ENCODE data around the gene ROR1.

ROR1 gene

DNA sequence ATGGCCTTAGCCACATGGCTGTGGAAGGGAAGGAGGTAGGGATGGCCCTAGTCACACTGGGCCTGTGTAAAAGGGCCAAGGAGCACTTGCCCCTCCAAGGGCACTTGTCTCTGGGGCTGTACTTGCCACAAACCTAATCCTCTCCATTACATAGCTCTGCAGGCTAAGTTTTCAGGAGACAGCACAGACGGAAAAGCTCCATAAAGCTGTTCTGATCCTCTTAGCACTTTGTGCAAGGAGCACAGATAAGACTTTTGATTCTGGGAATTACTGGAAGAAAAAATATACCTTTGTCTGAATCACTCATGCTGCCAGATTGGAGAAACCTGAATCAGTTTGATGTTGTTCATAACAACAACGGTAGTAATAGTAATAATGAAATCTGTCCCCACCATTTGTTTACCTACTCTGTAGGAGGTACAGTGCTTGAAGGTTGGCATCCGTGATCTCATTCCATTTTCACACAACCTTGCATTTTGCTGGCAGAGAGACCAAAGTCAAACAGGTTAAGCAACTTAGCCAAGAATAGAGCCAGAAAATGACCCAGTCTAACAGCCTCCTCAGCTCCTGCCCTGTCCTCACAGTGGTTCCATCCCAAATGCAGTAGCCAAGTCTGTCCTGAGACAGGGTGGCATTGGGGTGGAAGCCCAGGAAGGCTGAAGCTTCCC is 207.1 kb downstream of the ROR1 start:
- no peak for DNase-seq (ENCODE audit: low read depth)

DNA sequence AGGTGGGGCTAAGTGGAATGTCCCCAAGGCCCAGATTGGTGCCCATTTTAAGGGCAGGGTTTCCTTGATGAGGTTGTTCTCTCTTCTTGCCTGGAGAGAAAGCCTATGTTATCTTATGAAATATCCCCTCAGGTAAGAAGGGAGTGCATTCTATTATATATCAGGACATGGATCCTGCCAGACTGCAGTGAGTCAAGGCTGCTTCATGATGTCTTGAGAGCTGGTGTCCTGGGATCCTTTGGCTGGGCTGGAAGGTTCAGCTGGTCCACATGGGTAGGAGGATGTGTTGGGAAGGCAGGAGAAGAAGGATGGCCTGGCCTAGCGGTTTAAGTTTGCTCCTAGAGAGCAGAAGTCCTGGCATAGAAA is 207.6 kb downstream of the ROR1 start:
- DNase-seq (ENCODE audit: low read depth), result no peak

DNA sequence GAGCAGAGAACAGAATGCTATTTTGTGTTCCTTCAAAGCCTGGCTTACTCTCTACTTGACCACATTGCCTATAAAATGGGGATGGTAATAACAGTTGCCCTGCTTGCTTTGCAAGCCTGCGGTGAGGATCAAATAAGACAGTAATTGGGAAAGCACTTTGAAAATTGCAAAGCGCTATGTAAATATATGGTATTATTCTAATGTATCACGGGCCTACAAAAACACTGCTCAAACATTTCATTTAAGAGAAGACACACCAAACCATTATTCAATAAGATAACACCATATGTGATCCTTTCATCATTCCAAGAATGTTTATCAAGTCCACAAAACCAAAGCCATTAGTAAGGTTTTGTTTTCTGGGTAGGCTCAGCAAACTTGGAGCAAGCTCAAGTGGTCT is 208.4 kb downstream of the ROR1 start:
- no peak for DNase-seq (ENCODE audit: low read depth)

DNA sequence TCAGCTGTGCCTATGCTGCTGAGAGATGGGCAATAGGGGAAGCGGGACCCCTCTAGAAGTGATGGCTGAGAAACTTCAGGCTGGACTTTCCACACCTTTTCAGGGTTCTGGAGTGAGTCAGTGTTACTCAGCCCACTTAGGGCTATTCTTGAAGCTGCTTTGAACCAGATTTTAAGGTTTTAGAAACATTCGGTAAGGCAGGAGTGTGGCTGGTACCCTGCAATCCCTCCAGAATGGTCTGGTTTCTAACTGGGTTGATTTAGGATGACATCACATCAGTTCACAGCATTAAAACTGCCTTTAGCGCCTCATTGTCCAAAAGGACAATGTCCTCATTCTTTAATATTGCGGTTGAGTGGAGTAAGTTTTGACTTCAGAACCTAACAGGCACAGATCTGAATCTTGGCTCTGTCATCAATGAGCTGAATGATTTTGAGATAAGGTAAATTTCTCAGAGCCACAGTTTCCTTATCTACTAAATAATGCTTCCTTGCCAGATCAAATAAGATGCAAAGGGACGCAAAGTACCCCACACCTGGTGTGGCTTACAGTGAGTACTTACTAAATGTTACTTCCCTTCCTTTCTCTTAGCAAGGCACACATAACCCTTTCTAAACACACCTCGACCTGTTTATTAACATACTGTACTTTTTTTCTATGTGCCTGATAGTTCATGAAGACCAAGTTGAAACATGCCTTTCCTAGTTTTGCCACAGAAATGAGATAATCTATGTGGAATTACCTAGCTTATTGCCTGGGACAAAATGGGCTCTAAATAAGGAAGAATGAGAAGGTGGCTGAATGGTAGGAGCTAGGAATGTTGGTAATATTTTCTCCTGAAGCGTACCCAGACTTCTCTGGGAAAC is 209.8 kb downstream of the ROR1 start:
- no peak for DNase-seq (ENCODE audit: low read depth)

DNA sequence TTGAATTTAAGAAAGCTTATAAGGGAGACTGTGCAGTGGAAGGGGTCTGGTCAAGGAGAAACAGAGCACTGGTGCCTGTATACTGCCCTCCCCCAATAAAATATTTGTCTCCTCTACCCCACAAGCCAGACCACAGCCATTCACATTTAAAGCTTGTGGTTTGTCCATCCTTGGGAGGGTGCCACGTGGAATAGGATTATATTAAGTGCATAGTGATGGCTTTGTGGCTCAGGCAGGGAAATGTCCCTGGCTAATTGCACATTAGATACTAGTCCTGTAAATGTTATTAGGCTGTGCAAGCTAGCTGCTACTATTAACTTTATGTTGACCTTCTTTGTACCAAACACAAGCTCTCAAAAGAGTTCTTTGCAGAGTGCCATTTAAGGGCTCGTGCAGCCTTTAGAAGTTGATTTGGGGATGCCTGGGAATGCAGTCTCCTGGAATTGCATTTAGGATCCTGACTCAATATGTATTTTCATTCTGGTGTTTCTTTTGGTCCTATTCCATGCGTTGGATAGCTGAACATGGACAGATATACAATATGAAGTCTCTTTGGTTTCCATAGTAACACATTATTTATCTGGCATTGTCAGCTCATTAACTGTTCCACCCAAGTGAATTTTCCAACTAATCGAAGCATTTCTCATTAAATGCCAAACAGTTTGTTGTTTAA is 210.6 kb downstream of the ROR1 start:
- DNase-seq (ENCODE audit: low read depth), result no peak

DNA sequence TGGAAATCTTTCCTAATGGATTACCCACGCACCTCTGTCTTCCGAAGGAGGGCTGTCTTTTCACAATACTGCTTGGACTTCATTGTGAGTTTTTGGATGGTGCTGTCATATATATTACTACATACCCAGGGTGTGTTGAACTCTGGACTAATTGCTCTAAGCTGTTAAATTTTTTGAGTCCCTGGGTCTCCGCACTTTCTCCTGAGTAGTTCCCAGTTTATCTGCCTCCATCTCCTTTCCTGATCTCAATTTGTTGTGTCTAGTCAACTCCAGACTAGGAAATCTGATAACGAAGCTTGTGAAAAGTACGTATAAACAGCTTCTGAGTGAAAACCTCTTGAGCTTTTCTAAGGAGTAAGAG is 211.1 kb downstream of the ROR1 start:
- DNase-seq (ENCODE audit: low read depth), result no peak

DNA sequence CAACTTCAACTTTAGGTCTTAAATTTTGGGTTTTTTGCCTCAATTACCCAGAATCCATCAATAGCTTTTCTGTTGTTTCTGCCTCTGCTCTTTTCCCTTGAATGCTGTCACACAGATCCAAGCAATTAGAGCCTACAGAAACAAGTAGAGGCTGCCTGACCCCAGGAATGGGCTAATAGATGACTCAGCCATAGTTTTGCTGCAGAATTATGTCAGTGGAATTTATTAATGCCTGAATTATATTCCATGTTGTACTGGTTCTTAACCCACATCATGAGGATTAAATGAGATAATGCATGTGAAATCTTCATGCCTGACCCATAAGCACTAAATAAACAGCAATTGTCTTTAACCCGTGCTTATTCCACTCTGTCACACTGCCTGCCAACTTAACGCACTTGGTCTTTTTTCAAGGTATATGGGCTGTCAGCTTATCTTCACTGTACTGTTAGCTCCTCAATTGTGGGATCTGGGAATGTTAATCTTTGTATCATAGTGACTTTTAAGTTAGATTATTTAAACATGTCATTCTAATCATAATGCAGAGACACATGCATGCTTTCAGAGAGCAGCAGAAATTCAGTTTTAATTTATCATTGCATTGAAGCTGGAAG is 213.3 kb downstream of the ROR1 start:
- no peak for DNase-seq (ENCODE audit: low read depth)

DNA sequence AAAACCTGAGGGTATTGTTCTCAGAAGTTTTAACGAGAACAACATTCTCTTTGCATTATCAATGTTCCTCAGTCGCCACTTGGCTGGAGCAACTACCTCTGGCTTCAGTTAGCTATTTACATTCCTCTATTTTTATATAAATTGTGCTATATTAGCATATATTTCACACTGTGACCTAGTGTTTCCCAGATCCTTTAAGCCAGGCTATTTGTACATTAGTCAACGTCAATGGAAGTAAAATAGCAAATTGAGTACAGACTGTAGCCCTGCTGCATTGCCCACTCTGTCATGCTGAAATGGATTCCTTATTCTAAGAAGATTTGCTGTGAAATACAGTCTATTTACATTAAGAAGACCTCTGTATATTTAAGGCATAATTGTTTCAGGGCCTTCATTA is 213.8 kb downstream of the ROR1 start:
- no peak for DNase-seq (ENCODE audit: low read depth)

DNA sequence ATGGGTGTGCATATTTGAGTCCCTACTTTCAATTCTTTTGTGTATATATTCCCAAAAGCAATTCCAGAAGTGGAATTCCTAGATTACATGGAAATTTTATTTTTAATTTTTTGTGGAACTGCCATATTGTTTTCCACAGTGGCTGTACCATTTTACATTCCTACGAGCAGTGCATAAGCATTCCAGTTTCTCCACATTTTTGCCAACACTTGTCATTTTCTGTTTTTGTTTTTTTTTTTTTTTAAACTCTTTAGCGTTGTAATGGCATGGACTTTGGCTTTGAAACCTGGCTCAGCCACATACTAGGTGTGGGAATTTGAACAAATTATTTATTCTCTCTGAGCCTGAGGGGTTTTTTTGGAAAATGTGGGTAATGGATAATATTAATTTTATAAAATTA is 215.1 kb downstream of the ROR1 start:
- no peak for DNase-seq (ENCODE audit: low read depth)

DNA sequence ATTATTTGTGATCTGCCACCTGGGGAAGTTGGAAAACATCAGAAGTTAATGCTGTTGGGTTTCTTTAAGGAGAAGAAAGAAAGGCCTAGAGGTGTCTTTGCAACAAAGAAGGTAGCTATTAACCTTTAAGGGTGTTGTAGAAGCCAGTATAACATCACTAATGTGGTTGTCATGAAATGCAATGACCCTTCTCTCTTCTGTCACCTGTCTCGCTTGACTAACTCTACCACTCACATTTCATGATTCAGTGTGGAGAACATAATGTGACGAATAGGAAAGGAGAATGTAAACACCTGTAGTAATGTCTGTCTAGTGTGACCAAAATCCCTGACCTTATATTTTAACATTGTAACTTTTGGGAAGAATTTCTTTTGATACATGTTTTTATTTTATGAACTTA is 217.9 kb downstream of the ROR1 start:
- DNase-seq (ENCODE audit: low read depth), result no peak

DNA sequence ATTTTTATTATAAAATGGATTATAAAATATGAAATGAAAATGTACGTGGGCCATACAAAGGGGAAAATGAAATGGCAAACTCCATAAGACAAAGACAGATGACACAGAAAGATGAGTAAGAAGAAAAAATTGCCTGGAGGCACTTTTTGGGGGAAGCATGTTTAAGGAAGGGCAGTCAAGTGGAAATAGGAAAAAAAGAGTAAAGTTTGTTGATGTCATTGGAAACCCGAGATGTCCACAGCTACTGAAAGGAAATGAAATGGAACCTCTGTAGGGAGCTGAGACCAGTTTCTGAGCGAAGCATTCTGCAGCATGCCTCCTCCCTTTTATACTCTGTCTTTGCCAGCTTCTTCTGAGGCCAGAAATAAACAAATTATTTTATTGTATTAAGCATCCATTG is 226.2 kb downstream of the ROR1 start:
- no peak for DNase-seq (ENCODE audit: low read depth)

DNA sequence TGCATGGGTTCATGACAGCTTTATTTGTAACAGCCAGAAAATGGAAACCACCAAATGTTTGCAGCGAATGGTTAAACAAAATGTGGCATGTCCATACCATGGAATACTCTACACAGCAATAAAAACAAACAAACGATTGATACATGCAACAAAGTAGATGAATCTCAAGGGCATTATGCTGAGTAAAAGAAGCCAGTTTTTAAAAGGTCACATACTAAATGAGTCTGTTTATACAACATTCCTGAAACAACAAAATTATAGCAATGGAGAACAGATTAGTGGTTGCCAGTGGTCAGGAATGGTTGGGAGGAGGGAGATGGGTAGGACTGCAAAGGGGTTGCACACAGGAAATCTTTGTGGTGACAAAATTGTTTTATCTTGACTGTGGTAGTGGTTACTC is 227.2 kb downstream of the ROR1 start:
- DNase-seq (ENCODE audit: low read depth), result no peak

DNA sequence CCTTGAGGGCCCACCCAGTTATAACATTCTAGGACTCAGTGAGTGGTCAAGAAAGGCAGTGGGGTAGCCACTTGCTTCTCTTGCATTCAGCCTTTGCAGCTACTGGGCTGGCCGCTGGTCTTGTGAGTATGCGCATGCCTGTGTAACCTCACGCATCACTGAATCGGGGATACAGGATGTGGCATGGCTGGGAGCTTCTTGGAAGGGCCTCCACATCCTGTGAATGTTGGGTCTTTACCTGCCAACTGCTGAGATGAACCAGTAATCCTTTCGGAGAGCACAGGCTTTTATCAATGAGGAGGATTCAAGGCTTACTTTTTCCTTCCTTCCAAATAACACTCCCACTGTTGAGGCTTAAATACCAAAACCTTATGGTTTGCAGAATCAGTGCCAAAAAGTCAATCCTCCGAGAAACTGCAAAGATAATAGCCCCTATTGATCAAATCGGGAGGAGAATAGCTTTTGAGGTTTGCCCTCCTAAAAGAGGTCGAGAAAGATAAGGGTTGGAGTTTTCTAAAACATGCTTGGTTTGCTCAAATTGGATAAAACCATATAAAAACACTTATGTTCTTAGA is 230.7 kb downstream of the ROR1 start:
- no peak for DNase-seq (ENCODE audit: low read depth)

DNA sequence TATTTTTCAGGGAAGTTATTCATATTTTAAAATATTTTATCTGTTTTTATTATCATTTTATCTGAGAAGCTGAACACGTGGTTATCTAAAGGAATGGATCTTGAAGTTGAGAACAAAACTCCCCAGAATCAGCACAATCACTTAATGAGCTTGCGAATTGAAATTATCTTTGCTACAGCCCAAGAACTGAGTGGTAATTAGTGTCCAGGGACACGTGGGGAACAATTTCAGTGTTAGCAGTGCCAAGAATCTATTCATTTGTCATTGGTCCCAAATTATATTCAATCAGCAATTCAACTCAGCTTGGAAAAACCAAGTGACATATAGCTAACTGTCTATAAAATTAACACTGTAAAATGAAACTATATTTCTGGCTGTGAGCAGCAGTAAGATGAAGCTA is 232.0 kb downstream of the ROR1 start:
- DNase-seq (ENCODE audit: low read depth), result no peak

DNA sequence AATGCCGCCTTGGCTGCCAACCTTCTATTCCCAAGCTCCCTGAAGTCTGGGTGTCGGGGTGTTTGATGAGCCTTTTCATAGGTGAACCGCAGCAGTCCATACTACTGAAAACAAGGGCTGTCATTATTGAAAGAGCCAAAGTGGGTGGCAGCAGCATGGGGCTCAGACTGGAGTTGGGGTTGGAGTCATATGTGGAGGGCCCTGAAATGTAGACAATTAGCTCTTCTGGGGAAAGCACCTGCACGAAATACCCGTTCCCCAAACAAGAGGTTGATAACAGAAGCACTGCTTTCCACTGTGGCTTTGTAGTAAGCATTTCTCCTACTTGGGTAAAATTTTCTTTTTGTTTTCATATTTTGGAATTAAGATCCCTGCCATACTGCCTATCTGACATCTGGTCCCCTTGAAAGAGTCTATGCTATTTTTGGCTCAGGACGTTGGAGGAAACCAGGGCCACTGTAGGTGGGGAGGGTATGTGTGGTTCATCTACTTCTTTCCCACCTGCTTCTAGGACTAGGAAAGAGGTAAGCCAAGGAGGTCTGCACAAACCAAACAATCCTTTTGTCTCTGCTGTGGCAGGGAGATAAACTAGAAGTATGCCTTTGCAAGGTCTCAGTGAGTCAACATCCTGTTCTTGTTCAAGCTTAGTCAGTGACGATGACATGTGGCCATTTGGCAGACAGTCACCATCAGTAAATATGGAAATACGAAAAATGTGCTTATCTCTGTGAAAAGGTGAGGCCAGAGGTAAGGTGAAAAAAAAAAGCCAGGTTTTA is 232.6 kb downstream of the ROR1 start:
- DNase-seq (ENCODE audit: low read depth), result no peak

DNA sequence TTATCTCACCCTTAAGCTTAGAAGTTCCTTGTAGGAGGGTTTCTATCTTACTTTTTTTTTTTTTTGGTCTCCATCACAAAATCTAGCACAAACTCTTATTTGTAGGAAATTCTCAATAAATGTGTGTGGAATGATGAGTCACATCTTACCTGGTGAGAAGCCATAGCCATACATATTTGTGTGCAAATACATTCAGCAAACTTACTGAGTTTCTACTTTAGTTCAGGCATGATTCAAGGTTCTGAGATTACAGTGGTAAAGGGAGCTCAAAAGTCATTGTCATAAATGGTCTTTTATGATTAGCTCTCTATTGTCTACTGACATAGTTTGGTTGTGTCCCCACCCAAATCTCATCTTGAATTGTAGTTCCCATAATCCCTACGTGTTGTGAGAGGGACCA is 236.5 kb downstream of the ROR1 start:
- no peak for DNase-seq (ENCODE audit: low read depth)

DNA sequence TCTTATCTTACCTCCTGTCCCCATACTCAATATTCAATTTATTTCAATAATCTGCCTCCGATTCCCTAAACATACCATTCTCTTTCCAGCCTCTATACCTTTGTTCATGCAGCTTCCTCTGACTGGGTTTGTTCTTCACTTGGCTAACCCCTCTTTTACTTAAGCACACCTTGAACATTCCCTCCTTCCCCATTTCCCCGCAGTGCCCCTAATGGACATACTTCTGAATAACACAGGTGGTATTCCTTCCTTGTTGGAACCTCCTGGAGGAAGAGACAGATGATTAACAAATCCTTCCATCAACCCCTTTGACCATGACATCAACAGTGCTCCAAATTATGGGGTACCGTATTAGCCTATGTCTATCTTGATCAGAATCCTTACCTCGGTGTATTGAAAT is 239.6 kb downstream of the ROR1 start:
- DNase-seq (ENCODE audit: low read depth), result no peak

DNA sequence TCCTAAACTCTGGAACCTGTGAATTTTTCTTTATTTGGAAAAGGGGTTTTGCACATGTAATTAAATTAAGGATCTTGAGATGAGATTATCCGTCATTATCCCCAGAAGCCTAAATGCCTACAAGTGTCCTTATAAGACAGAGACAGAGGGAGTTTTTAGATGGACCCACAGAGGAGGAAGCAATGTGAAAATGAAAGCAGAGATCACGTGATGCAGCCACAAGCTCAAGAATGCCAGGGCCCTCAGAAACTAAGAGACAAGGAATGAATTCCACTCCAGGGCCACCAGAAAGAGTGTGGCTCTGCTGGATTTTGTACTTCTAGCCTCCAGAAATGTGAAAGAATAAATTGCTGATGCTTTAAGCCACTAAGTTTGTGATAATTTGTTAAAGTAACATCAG is 246.0 kb downstream of the ROR1 start:
- DNase-seq (ENCODE audit: low read depth), result no peak

DNA sequence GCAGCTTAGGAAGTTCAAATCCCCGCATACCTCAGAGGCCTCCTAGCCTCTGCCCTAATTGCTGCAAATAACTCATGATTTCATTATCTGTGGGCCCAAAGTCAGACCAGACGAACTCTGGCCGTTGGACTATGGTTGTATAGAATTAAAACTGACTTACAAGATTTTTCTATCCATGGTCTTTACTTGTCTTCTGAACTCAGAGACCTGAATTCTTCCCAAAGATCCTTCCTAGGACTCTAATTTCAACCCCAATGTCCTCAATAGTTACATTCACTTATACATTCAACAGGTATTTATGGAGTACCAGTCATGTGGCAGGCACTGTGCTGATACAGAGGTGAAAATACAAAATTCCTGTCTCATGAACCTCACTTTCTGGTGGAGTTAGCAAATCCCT is 247.2 kb downstream of the ROR1 start:
- DNase-seq (ENCODE audit: low read depth), result no peak

DNA sequence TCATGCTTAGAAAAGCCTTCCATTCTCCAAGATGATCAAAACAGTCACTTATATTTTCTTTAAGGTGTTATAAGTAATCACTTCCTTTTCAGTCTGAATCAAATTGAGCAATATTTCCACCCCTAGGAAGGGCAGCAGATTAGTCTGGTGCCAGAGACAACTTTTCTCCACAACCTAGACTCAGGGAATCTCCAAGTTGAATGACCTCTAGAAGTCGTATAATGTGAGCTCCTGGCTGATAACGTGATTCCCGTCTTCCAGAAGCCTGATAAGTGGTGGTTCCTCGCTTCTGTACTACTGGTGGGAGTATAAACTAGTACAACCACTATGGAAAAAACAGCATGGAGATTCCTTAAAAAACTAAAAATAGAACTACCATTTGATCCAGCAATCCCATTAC is 251.2 kb downstream of the ROR1 start:
- no peak for DNase-seq (ENCODE audit: low read depth)

DNA sequence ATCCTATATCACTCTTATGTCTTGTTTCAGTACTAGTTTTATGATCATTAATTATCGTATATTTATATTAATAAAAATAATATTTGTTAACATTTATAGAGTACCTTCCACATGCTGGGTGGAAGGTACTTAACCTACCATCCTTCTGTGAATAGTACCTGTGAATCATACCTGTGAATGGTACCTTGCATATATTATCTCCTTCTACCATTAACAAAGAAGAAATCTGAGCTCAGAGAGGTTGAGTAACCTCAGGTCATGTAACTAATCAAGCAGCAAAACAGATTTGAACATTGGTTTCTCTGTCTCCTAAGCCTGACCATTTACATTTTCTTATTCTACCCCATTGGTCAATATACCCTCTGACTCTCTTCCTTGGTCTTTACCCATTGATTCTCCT is 255.2 kb downstream of the ROR1 start:
- no peak for DNase-seq (ENCODE audit: low read depth)

DNA sequence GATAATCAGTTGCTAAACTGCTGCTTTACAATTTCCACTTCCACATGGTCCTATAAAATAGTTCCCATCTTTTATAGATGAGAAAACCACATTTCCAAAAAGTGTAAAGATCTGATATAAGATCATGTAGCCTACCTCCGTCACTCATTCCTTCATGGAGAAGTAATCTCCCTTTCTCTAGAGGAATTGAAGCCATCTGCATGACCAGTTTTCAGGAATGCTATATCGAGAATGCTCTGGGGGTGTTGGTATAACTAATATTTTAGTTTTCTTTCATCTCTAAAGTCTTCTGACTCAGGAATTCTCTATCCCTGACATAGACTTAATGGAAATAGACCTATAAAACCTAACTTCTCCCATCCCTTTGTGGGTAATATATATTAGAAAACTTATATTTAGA is 256.6 kb downstream of the ROR1 start:
- DNase-seq (ENCODE audit: low read depth), result no peak
